HepG2 (cell line): ENCODE results near the gene SH3PXD2A. TPM values are rescaled to one million over a fixed set of nuclear protein-coding genes. Genes with fewer than 3 reads are reported as not detected.

Experiments used
- ATAC-seq: fragments of 200-7000 bp; cut with Tn5 transposase; 3 replicates; pipeline ENCODE4 v1.9.1; 2020; ENCODE audit warnings: mild to moderate bottlenecking, moderate library complexity
- BruUV-seq: library from RNA; stranded (reverse); fragments of 400-500 nt; replicated peaks from 2 replicates; lab custom pipeline; 2021; lab: Mats Ljungman, UMichigan
- CTCF ChIA-PET: fragments of 300-600 bp; formaldehyde crosslinking; extraction: SDS; loops from one replicate; lab custom pipeline; 2021; ENCODE audit warnings: low total read pairs, inconsistent platforms, low intra/inter-chr PET ratio; lab: Yijun Ruan, JAX
- POLR2A ChIA-PET: fragments of 350-600 bp; sonication (Branson Sonifier 250); formaldehyde crosslinking; loops from one replicate; lab custom pipeline; 2020; ENCODE audit warnings: antibody characterized with exemption, inconsistent platforms; lab: Yijun Ruan, JAX
- DNase-seq: peaks from one replicate; pipeline ENCODE4 v3.0.0-alpha.2; 2015; ENCODE audit warnings: low spot score
- FAIRE-seq: peaks from 3 replicates; lab custom pipeline; 2011; peaks lifted over from hg19 to GRCh38; lab: Jason Lieb, UNC
- H2AFZ ChIP-seq: one replicate; pipeline ENCODE4 v1.6.1; 2011; ENCODE audit warnings: low read length, inconsistent platforms
- H3K27ac ChIP-seq: fragments of 300-600 bp; 3 replicates; pipeline ENCODE4 v1.8.0; 2011; ENCODE audit warnings: mixed run types, mild to moderate bottlenecking, mixed read lengths, low read length, inconsistent platforms; ENCODE audit not compliant: insufficient read depth; ENCODE audit errors: extremely low read length
- H3K27me3 ChIP-seq, 2 experiments: fragments of 200-600 bp in 1 of 2; 2 replicates in 1 of 2; 3 replicates in 1 of 2; pipeline versions ENCODE4 v1.6.0 to v1.8.0; 2011; ENCODE audit warnings: low read length in 2 of 2, mild to moderate bottlenecking in 2 of 2, moderate library complexity in 2 of 2, inconsistent platforms in 1 of 2; ENCODE audit not compliant: insufficient read depth in 2 of 2, control insufficient read depth in 1 of 2
- H3K36me3 ChIP-seq, 2 experiments: fragments of 200-600 bp in 1 of 2; replicated peaks in 1 of 2; 2 replicates in 1 of 2; 3 replicates in 1 of 2; pipeline versions ENCODE4 v1.5.1 to v1.8.0; 2011; ENCODE audit warnings: low read length in 2 of 2, inconsistent platforms in 1 of 2; ENCODE audit not compliant: insufficient read depth in 2 of 2, control insufficient read depth in 1 of 2
- H3K4me1 ChIP-seq: 2 replicates; pipeline ENCODE4 v1.5.1; 2012; ENCODE audit warnings: low read length, inconsistent platforms; ENCODE audit not compliant: insufficient read depth
- H3K4me2 ChIP-seq: 2 replicates; pipeline ENCODE4 v1.6.0; 2011; ENCODE audit warnings: low read depth, low read length, inconsistent platforms
- H3K4me3 ChIP-seq, 3 experiments: fragments of 200-600 bp in 1 of 3; sonication (generic), shearing (Covaris generic) in 1 of 3; replicated peaks in 1 of 3; 2 replicates each; pipeline ENCODE4 v1.5.1; 2011 to 2016; ENCODE audit warnings: low read length in 3 of 3, inconsistent platforms in 2 of 3, low read depth in 2 of 3, mild to moderate bottlenecking in 2 of 3, control low read depth in 1 of 3, mixed read lengths in 1 of 3; ENCODE audit not compliant: insufficient read depth in 1 of 3
- H3K79me2 ChIP-seq: one replicate; pipeline ENCODE4 v1.6.1; 2011; ENCODE audit warnings: low read length, inconsistent platforms; ENCODE audit not compliant: insufficient read depth
- H3K9ac ChIP-seq: 2 replicates; pipeline ENCODE4 v1.6.0; 2011; ENCODE audit warnings: mild to moderate bottlenecking, low read depth, low read length, inconsistent platforms; ENCODE audit not compliant: insufficient read depth
- H3K9me3 ChIP-seq: 2 replicates; pipeline ENCODE4 v1.5.1; 2012; ENCODE audit warnings: mild to moderate bottlenecking, low read length
- H4K20me1 ChIP-seq: 2 replicates; pipeline ENCODE4 v1.6.0; 2011; ENCODE audit warnings: inconsistent platforms, mild to moderate bottlenecking, low read length, moderate library complexity; ENCODE audit not compliant: insufficient read depth
- ATF2 ChIP-seq: sonication (generic); formaldehyde crosslinking; IDR thresholded peaks from 2 replicates; pipeline ENCODE4 v1.4.0; 2020; ENCODE audit warnings: missing genetic modification reagents
- E2F5 ChIP-seq: sonication (generic); formaldehyde crosslinking; conservative IDR thresholded peaks from 2 replicates; pipeline ENCODE4 v1.4.0; 2020; ENCODE audit warnings: missing genetic modification reagents
- GMEB2 ChIP-seq: IDR thresholded peaks from 2 replicates; pipeline ENCODE4 v1.6.1; 2016; ENCODE audit warnings: missing biosample characterization, missing genetic modification reagents, low read depth
- HOXA5 ChIP-seq: sonication (generic); formaldehyde crosslinking; IDR thresholded peaks from 2 replicates; pipeline ENCODE4 v1.4.0; 2020; ENCODE audit warnings: missing genetic modification reagents
- NPAS2 ChIP-seq: sonication (generic); formaldehyde crosslinking; IDR thresholded peaks from 2 replicates; pipeline ENCODE4 v1.8.0; 2022; ENCODE audit warnings: mild to moderate bottlenecking, missing genetic modification reagents, borderline replicate concordance
- NR3C1 ChIP-seq: sonication (generic); formaldehyde crosslinking; IDR thresholded peaks from 2 replicates; pipeline ENCODE4 v1.4.0; 2020; ENCODE audit warnings: missing genetic modification reagents
- SMAD1 ChIP-seq: sonication (generic); formaldehyde crosslinking; IDR thresholded peaks from 2 replicates; pipeline ENCODE4 v1.4.0; 2020; ENCODE audit warnings: missing genetic modification reagents, low read depth, mild to moderate bottlenecking, borderline replicate concordance
- SOX13 ChIP-seq, 3 experiments: fragments of 450-650 bp in 1 of 3; sonication (generic) in 1 of 3; formaldehyde crosslinking in 1 of 3; IDR thresholded peaks in 2 of 3; conservative IDR thresholded peaks in 1 of 3; 2 replicates each; pipeline versions ENCODE4 v1.5.0 to v1.6.1; 2016 to 2020; ENCODE audit warnings: antibody characterized with exemption in 1 of 3, mild to moderate bottlenecking in 1 of 3, missing compliant biosample characterization in 1 of 3, missing genetic modification reagents in 1 of 3, moderate library complexity in 1 of 3
- WIZ ChIP-seq: sonication (generic); formaldehyde crosslinking; IDR thresholded peaks from 2 replicates; pipeline ENCODE4 v1.5.1; 2020; ENCODE audit warnings: mild to moderate bottlenecking, missing genetic modification reagents
- ZNF20 ChIP-seq: sonication (generic); formaldehyde crosslinking; IDR thresholded peaks from 2 replicates; pipeline ENCODE4 v1.4.0; 2020; ENCODE audit warnings: mild to moderate bottlenecking, moderate library complexity, missing genetic modification reagents
- ZNF256 ChIP-seq: sonication (generic); formaldehyde crosslinking; conservative IDR thresholded peaks from 2 replicates; pipeline ENCODE4 v1.4.0; 2020; ENCODE audit warnings: missing genetic modification reagents
- ZNF749 ChIP-seq: sonication (generic); formaldehyde crosslinking; IDR thresholded peaks from 2 replicates; pipeline ENCODE4 v1.8.0; 2022; ENCODE audit warnings: mild to moderate bottlenecking, missing genetic modification reagents, moderate library complexity, borderline replicate concordance
- ZNF850 ChIP-seq: sonication (generic); formaldehyde crosslinking; conservative IDR thresholded peaks from 2 replicates; pipeline ENCODE4 v1.9.0; 2021; ENCODE audit warnings: mild to moderate bottlenecking, missing genetic modification reagents
- WGBS: methylation state at CpG from one replicate; pipeline ENCODE4 v1.1.6; 2017; ENCODE audit warnings: low lambda C conversion rate; 5-methylcytosine and 5-hydroxymethylcytosine counted together
- in situ Hi-C: cut with HindIII; loops from 2 replicates; pipeline ENCODE4 v1.10.0; 2017; ENCODE audit warnings: low pct_unique_long_range_greater_than_20kb; ENCODE audit not compliant: extremely low pct_ligation_motif_present
- intact Hi-C: fragments of 100-400 bp; cut with micrococcal nuclease; formaldehyde crosslinking; loops from one replicate; pipeline ENCODE4 v1.10.0; 2022; ENCODE audit not compliant: unreplicated experiment
- polyA plus RNA-seq, 8 experiments: library from polyadenylated mRNA; depleted of rRNA in 3 of 8; stranded (reverse) in 7 of 8; unstranded in 1 of 8; fragments of >200 nt; fragmentation: Illumina TruSeq in 4 of 8; extraction: Trizol in 4 of 8; gene quantifications; 2 replicates each; pipeline versions ENCODE4 v1.2.1 to v1.2.3, GENCODE V29; 2011 to 2016; ENCODE audit warnings: low read depth in 4 of 8, missing spikeins in 1 of 8, mixed read lengths in 1 of 8; ENCODE audit not compliant: insufficient read depth in 1 of 8
- total RNA-seq, 5 experiments: library from RNA; depleted of rRNA; stranded (reverse); fragments of >200 nt; fragmentation: Illumina TruSeq; extraction: Trizol; gene quantifications; 2 replicates each; pipeline ENCODE4 v1.2.3, GENCODE V29; 2016; ENCODE audit warnings: low read depth in 1 of 5

Gene SH3PXD2A
- total and polyA plus RNA-seq, 2 of the 13 experiments (the other 11 are each of a cell fraction or from before 2014, with no cell fraction given): 11.1 to 11.3 TPM

- Histone ChIP-seq H3K27me3 (no peaks in the 10 kb centered on the region), H3K4me3 (no peak overlapping the region), H2AFZ (no peak overlapping the region), H3K9me3 (no peaks in the 10 kb centered on the region), H4K20me1 (no peaks in the 10 kb centered on the region), H3K9ac (no peak overlapping the region), H3K27ac (no peak overlapping the region), H3K79me2 (no peaks in the 10 kb centered on the region), H3K4me1 (no peaks in the 10 kb centered on the region), H3K36me3 (peaks cover 35 to 68% of the 10 kb centered on the region in 2 experiments), H3K4me2 (no peak overlapping the region)
- POLR2A ChIA-PET: no interaction called here
- intact Hi-C loops: no loop called here
- CTCF ChIA-PET: no interaction called here
- TF ChIP-seq ZNF256 (CRISPR knock-in tag): no peak
- no peak for TF ChIP-seq SOX13 (IDR thresholded peaks at IDR 0.05)
- no peak for TF ChIP-seq SOX13 (CRISPR knock-in tag; conservative IDR thresholded peaks at IDR 0.05 in 1 of 2, IDR thresholded peaks at IDR 0.05 in 1 of 2)
- TF ChIP-seq SMAD1 (CRISPR knock-in tag): no peak
- TF ChIP-seq ZNF850 (CRISPR knock-in tag): no peak
- no peak for TF ChIP-seq E2F5 (CRISPR knock-in tag)
- no peak for TF ChIP-seq HOXA5 (CRISPR knock-in tag)
- in situ Hi-C loops: no loop called here
- no TSS peak for BruUV-seq
- 96% methylated on average over 7 of the region's 8 CpGs for WGBS
- DNase-seq: no peak
- ATAC-seq: no peak
- no peak for FAIRE-seq
Measured at GRCh38 chr10:103736044-103736443, 119.3 kb downstream of the SH3PXD2A start.

- Histone ChIP-seq H3K79me2 (no peaks in the 10 kb centered on the region), H3K4me1 (no peaks in the 10 kb centered on the region), H3K9me3 (no peaks in the 10 kb centered on the region), H4K20me1 (no peaks in the 10 kb centered on the region), H3K4me2 (no peak overlapping the region), H3K36me3 (peaks cover 35 to 71% of the 10 kb centered on the region in 2 experiments), H2AFZ (no peak overlapping the region), H3K27ac (no peak overlapping the region), H3K27me3 (no peaks in the 10 kb centered on the region), H3K9ac (no peak overlapping the region), H3K4me3 (no peak overlapping the region)
- FAIRE-seq (no peak), DNase-seq (no peak), ATAC-seq (no peak)
- intact Hi-C loops: no loop called here
- in situ Hi-C loops: no loop called here
- ChIA-PET CTCF (no interaction called here), POLR2A (no interaction called here)
- WGBS: 97% methylated on average over 4 of the region's 4 CpGs
- no TSS peak for BruUV-seq
- TF ChIP-seq ZNF20 (CRISPR knock-in tag): no peak
- TF ChIP-seq ATF2 (CRISPR knock-in tag): no peak
- no peak for TF ChIP-seq GMEB2 (CRISPR knock-in tag)
- no peak for TF ChIP-seq NR3C1 (CRISPR knock-in tag)
- TF ChIP-seq NPAS2: no peak
- no peak for TF ChIP-seq ZNF749 (CRISPR knock-in tag)
- no peak for TF ChIP-seq WIZ (CRISPR knock-in tag)
Measured at GRCh38 chr10:103734731-103735130, 120.6 kb downstream of the SH3PXD2A start.
